GM12878 (cell line): ENCODE measurements around the gene ZNF81. TPM values are rescaled to one million over a fixed set of nuclear protein-coding genes. Genes with fewer than 3 reads are reported as not detected.

Experiments
- ATAC-seq: fragments of 200-7000 bp; cut with Tn5 transposase; 3 replicates; pipeline ENCODE4 v1.9.1; 2020; ENCODE audit warnings: mild to moderate bottlenecking, moderate library complexity
- BruUV-seq: library from RNA; stranded (reverse); fragments of 400-500 nt; replicated peaks from 2 replicates; lab custom pipeline; 2021; lab: Mats Ljungman, UMichigan
- CTCF ChIA-PET: fragments of 300-600 bp; sonication (Branson Sonifier 250); formaldehyde crosslinking; extraction: SDS; loops from one replicate; lab custom pipeline; 2021; ENCODE audit warnings: inconsistent platforms; lab: Yijun Ruan, JAX
- POLR2A ChIA-PET: fragments of 350-600 bp; formaldehyde crosslinking; extraction: SDS; loops from one replicate; lab custom pipeline; 2021; ENCODE audit warnings: inconsistent platforms; lab: Charles Lee
- RAD21 ChIA-PET: fragments of 300-600 bp; sonication (Branson Sonifier 250); formaldehyde crosslinking; loops from one replicate; lab custom pipeline; 2023; ENCODE audit warnings: antibody characterized with exemption; ENCODE audit not compliant: unreplicated experiment; lab: Charles Lee
- SMC1A ChIA-PET: fragments of 300-600 bp; sonication (Branson Sonifier 250); formaldehyde crosslinking; loops from one replicate; lab custom pipeline; 2023; ENCODE audit not compliant: unreplicated experiment, uncharacterized antibody; lab: Charles Lee
- DNase-seq: peaks from one replicate; pipeline ENCODE4 v3.0.0-alpha.2; 2011; ENCODE audit warnings: low read depth, low spot score
- FAIRE-seq: peaks from 3 replicates; lab custom pipeline; 2011; peaks lifted over from hg19 to GRCh38; lab: Jason Lieb, UNC
- H2AFZ ChIP-seq: 2 replicates; pipeline ENCODE4 v1.6.0; 2011; ENCODE audit warnings: low read depth, low read length, control low read depth; ENCODE audit not compliant: control insufficient read depth
- H3K27ac ChIP-seq: 2 replicates; pipeline ENCODE4 v1.5.1; 2011; ENCODE audit warnings: control low read depth; ENCODE audit not compliant: control insufficient read depth, insufficient read depth
- H3K27me3 ChIP-seq, 2 experiments: replicated peaks in 1 of 2; 2 replicates each; pipeline versions ENCODE4 v1.6.0 to v1.6.1; 2011; ENCODE audit warnings: low read length in 1 of 2; ENCODE audit not compliant: control insufficient read depth in 2 of 2, insufficient read depth in 2 of 2
- H3K36me3 ChIP-seq, 2 experiments: 2 replicates each; pipeline ENCODE4 v1.5.1; 2011; ENCODE audit warnings: low read length in 1 of 2; ENCODE audit not compliant: control insufficient read depth in 2 of 2, insufficient read depth in 2 of 2
- H3K4me1 ChIP-seq: 2 replicates; pipeline ENCODE4 v1.6.1; 2011; ENCODE audit warnings: mild to moderate bottlenecking, low read length, moderate library complexity, mixed read lengths; ENCODE audit not compliant: control insufficient read depth, insufficient read depth
- H3K4me2 ChIP-seq: 2 replicates; pipeline ENCODE4 v1.6.0; 2011; ENCODE audit warnings: control low read depth; ENCODE audit not compliant: control insufficient read depth, insufficient read depth
- H3K4me3 ChIP-seq: fragments of 200-600 bp; sonication (generic); 2 replicates; pipeline ENCODE4 v1.5.1; 2016
- H3K79me2 ChIP-seq: 2 replicates; pipeline ENCODE4 v1.6.0; 2011; ENCODE audit warnings: low read length; ENCODE audit not compliant: control insufficient read depth, insufficient read depth
- H3K9ac ChIP-seq: 2 replicates; pipeline ENCODE4 v1.8.0; 2011; ENCODE audit warnings: low read length, control low read depth, mixed read lengths; ENCODE audit not compliant: control insufficient read depth, insufficient read depth
- H3K9me3 ChIP-seq: replicated peaks from 3 replicates; pipeline ENCODE4 v1.5.1; 2011; ENCODE audit warnings: mild to moderate bottlenecking, low read length; ENCODE audit not compliant: control insufficient read depth, insufficient read depth
- H4K20me1 ChIP-seq: 2 replicates; pipeline ENCODE4 v1.6.0; 2011; ENCODE audit not compliant: control insufficient read depth, insufficient read depth
- BMI1 ChIP-seq: fragments of 450-650 bp; IDR thresholded peaks from 2 replicates; pipeline ENCODE4 v1.6.1; 2016; ENCODE audit warnings: mild to moderate bottlenecking, moderate library complexity, borderline replicate concordance
- CBFB ChIP-seq: IDR thresholded peaks from 2 replicates; pipeline ENCODE4 v1.6.1; 2016; ENCODE audit warnings: antibody characterized with exemption, low read depth
- CREM ChIP-seq: IDR thresholded peaks from 2 replicates; pipeline ENCODE4 v1.6.1; 2014; ENCODE audit warnings: antibody characterized with exemption, low read depth
- EGR1 ChIP-seq, 2 experiments: IDR thresholded peaks; 1 replicate in 1 of 2; 2 replicates in 1 of 2; pipeline ENCODE4 v1.6.1; 2011 to 2012; ENCODE audit warnings: low read depth in 2 of 2, low read length in 2 of 2, borderline replicate concordance in 1 of 2, mild to moderate bottlenecking in 1 of 2, moderate library complexity in 1 of 2
- FOXK2 ChIP-seq: fragments of 450-650 bp; IDR thresholded peaks from 2 replicates; pipeline ENCODE4 v1.6.1; 2017; ENCODE audit warnings: mild to moderate bottlenecking, moderate library complexity
- GABPA ChIP-seq: IDR thresholded peaks from 2 replicates; pipeline ENCODE4 v1.6.1; 2014; ENCODE audit warnings: antibody characterized with exemption, low read depth, mild to moderate bottlenecking, inconsistent platforms
- IKZF1 ChIP-seq: fragments of 450-650 bp; conservative IDR thresholded peaks from 2 replicates; pipeline ENCODE4 v1.6.1; 2017; ENCODE audit warnings: antibody characterized with exemption, mild to moderate bottlenecking
- KDM1A ChIP-seq: fragments of 200-600 bp; sonication (generic); IDR thresholded peaks from 2 replicates; pipeline ENCODE4 v1.6.1; 2016; ENCODE audit warnings: borderline replicate concordance
- MEF2A ChIP-seq: IDR thresholded peaks from 2 replicates; pipeline ENCODE4 v1.6.1; 2011; ENCODE audit warnings: low read depth, mild to moderate bottlenecking, low read length, moderate library complexity; ENCODE audit not compliant: insufficient read depth
- MYC ChIP-seq: IDR thresholded peaks from 2 replicates; pipeline ENCODE4 v1.6.1; 2011; ENCODE audit warnings: mild to moderate bottlenecking, low read length, moderate library complexity, inconsistent platforms; ENCODE audit not compliant: insufficient read depth, insufficient replicate concordance, insufficient read length, severe bottlenecking
- NFYB ChIP-seq: IDR thresholded peaks from 2 replicates; pipeline ENCODE4 v1.6.1; 2011; ENCODE audit warnings: low read depth, mild to moderate bottlenecking, low read length, improper control_type of control experiment, moderate library complexity; ENCODE audit not compliant: insufficient read depth
- RB1 ChIP-seq: fragments of 450-650 bp; formaldehyde crosslinking; IDR thresholded peaks from 2 replicates; pipeline ENCODE4 v1.6.1; 2017; ENCODE audit warnings: mild to moderate bottlenecking, borderline replicate concordance
- SUPT20H ChIP-seq: IDR thresholded peaks from 2 replicates; pipeline ENCODE4 v1.6.1; 2011; ENCODE audit warnings: low read depth, mild to moderate bottlenecking, low read length, moderate library complexity, borderline replicate concordance; ENCODE audit not compliant: control insufficient read depth
- ZNF274 ChIP-seq: IDR thresholded peaks from one replicate; pipeline ENCODE4 v1.8.0; 2011; ENCODE audit not compliant: insufficient read length, insufficient read depth
- WGBS: methylation state at CpG from one replicate; pipeline ENCODE4 v1.1.6; 2016; ENCODE audit warnings: low lambda C conversion rate; ENCODE audit not compliant: insufficient replicate concordance, insufficient coverage; ENCODE audit errors: missing lambda C conversion rate; 5-methylcytosine and 5-hydroxymethylcytosine counted together
- in situ Hi-C: fragments of 300-500 bp; cut with MboI; formaldehyde crosslinking; loops from 9 replicates; pipeline ENCODE4 v1.14.3; 2018; ENCODE audit warnings: mixed read lengths
- intact Hi-C: fragments of 100-400 bp; cut with micrococcal nuclease; formaldehyde crosslinking; loops from one replicate; pipeline ENCODE4 v1.14.2; 2022; ENCODE audit not compliant: unreplicated experiment
- polyA plus RNA-seq, 11 experiments: library from polyadenylated mRNA; depleted of rRNA in 4 of 11; unstranded in 6 of 11; stranded (reverse) in 5 of 11; fragments of >200 nt; fragmentation: Nextera tagmentation in 4 of 11; fragmentation: Illumina TruSeq in 1 of 11; extraction: Ambion mirVana in 4 of 11; extraction: Trizol in 1 of 11; gene quantifications; 1 replicate in 1 of 11; 2 replicates in 10 of 11; pipeline versions ENCODE4 v1.2.1 to v1.2.3, GENCODE V29; 2011 to 2016; ENCODE audit warnings: inconsistent platforms in 2 of 11, missing spikeins in 2 of 11, low read depth in 1 of 11
- total RNA-seq, 4 experiments: library from RNA; depleted of rRNA in 3 of 4; stranded (reverse); fragments of >200 nt in 3 of 4; fragmentation: Illumina TruSeq in 1 of 4; extraction: Trizol in 1 of 4; gene quantifications; 2 replicates each; pipeline versions ENCODE4 v1.2.1 to v1.2.3, GENCODE V29; 2013 to 2021
- TF ChIP-seq, protein P1 (sequence below): fragments of 450-650 bp; IDR thresholded peaks from 2 replicates; pipeline ENCODE4 v1.6.1; 2018; ENCODE audit warnings: mild to moderate bottlenecking, low read depth, moderate library complexity; ENCODE audit not compliant: partially characterized antibody
- TF ChIP-seq, protein P2 (sequence below), 3 experiments: IDR thresholded peaks in 2 of 3; conservative IDR thresholded peaks in 1 of 3; 2 replicates each; pipeline ENCODE4 v1.5.1; 2011; ENCODE audit warnings: low read depth in 3 of 3, low read length in 3 of 3, mild to moderate bottlenecking in 3 of 3, control low read depth in 2 of 3, moderate library complexity in 2 of 3, inconsistent platforms in 1 of 3, mixed read lengths in 1 of 3; ENCODE audit not compliant: control insufficient read depth in 2 of 3, insufficient read depth in 1 of 3; ENCODE audit errors: extremely low read depth in 1 of 3

Gene ZNF81
- total and polyA plus RNA-seq, 10 of the 15 experiments (the other 5 are each of a cell fraction or from before 2014, with no cell fraction given) = 3.4 to 7.2 (median 4.4) TPM

DNA sequence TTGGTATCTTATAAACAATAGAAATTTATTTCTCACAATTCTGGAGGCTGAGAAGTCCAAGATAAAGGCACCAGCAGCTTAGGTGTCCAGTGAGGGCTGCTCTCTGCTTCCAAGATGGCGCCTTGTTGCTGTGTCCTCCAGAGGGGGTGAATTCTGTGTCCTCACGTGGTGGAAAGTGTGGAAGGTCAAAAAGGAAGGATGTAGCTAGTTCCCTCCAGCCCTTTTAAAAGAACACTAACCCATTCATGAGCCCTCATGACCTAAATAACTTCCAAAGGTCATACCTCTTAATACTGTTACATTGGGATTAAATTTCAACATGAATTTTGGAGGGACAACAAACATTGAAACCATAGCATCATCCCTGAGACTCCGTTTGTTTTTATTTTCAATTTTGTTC is 48.8 kb downstream of the ZNF81 start:
- Histone ChIP-seq H3K9ac (no peak overlapping the region), H3K4me3 (no peak overlapping the region), H4K20me1 (no peaks in the 10 kb centered on the region), H2AFZ (no peak overlapping the region)
- ATAC-seq = no peak
- POLR2A ChIA-PET = no interaction called here
- RAD21 ChIA-PET = no interaction called here
- intact Hi-C loops = no loop called here
- CTCF ChIA-PET = no interaction called here
- TF ChIP-seq EGR1 (IDR thresholded peaks at IDR 0.05; ENCODE audit: borderline replicate concordance in 1 of 2, low read depth in 2 of 2, low read length in 2 of 2) = no peak
- no peak for TF ChIP-seq GABPA
- no peak for TF ChIP-seq IKZF1
- no peak for TF ChIP-seq NFYB
- TF ChIP-seq FOXK2 = no peak
- TF ChIP-seq RB1 = no peak
- TF ChIP-seq BMI1 = no peak
- no peak for TF ChIP-seq ZNF274
- TF ChIP-seq, protein P1, sequence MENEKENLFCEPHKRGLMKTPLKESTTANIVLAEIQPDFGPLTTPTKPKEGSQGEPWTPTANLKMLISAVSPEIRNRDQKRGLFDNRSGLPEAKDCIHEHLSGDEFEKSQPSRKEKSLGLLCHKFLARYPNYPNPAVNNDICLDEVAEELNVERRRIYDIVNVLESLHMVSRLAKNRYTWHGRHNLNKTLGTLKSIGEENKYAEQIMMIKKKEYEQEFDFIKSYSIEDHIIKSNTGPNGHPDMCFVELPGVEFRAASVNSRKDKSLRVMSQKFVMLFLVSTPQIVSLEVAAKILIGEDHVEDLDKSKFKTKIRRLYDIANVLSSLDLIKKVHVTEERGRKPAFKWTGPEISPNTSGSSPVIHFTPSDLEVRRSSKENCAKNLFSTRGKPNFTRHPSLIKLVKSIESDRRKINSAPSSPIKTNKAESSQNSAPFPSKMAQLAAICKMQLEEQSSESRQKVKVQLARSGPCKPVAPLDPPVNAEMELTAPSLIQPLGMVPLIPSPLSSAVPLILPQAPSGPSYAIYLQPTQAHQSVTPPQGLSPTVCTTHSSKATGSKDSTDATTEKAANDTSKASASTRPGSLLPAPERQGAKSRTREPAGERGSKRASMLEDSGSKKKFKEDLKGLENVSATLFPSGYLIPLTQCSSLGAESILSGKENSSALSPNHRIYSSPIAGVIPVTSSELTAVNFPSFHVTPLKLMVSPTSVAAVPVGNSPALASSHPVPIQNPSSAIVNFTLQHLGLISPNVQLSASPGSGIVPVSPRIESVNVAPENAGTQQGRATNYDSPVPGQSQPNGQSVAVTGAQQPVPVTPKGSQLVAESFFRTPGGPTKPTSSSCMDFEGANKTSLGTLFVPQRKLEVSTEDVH = no peak
- no peak for TF ChIP-seq MEF2A
- TF ChIP-seq MYC = no peak
- no peak for TF ChIP-seq CBFB
- TF ChIP-seq CREM = no peak
- TF ChIP-seq SUPT20H = no peak
- TF ChIP-seq KDM1A = no peak
- TF ChIP-seq, protein P2, sequence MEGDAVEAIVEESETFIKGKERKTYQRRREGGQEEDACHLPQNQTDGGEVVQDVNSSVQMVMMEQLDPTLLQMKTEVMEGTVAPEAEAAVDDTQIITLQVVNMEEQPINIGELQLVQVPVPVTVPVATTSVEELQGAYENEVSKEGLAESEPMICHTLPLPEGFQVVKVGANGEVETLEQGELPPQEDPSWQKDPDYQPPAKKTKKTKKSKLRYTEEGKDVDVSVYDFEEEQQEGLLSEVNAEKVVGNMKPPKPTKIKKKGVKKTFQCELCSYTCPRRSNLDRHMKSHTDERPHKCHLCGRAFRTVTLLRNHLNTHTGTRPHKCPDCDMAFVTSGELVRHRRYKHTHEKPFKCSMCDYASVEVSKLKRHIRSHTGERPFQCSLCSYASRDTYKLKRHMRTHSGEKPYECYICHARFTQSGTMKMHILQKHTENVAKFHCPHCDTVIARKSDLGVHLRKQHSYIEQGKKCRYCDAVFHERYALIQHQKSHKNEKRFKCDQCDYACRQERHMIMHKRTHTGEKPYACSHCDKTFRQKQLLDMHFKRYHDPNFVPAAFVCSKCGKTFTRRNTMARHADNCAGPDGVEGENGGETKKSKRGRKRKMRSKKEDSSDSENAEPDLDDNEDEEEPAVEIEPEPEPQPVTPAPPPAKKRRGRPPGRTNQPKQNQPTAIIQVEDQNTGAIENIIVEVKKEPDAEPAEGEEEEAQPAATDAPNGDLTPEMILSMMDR (IDR thresholded peaks at IDR 0.05 in 2 of 3, conservative IDR thresholded peaks at IDR 0.05 in 1 of 3; ENCODE audit: control insufficient read depth in 2 of 3, extremely low read depth in 1 of 3, insufficient read depth in 1 of 3, low read depth in 3 of 3, low read length in 3 of 3) = no peak
- TF ChIP-seq, all 136 proteins: peak for 0
- H3K4me2 ChIP-seq = no peak overlapping the region
- SMC1A ChIA-PET = no interaction called here
- no peaks in the 10 kb centered on the region for H3K79me2 ChIP-seq
- in situ Hi-C loops = no loop called here
- FAIRE-seq = no peak
- 54% methylated on average over 3 of the region's 3 CpGs for WGBS
- no peak overlapping the region for H3K27ac ChIP-seq
- no peaks in the 10 kb centered on the region for H3K4me1 ChIP-seq
- H3K36me3 ChIP-seq = no peaks in the 10 kb centered on the region; a peak in 1 of 4 replicates
- H3K9me3 ChIP-seq = no peaks in the 10 kb centered on the region
- no peak for DNase-seq
- no TSS peak for BruUV-seq
- H3K27me3 ChIP-seq = no peaks in the 10 kb centered on the region
